BE2C (cell line): Measurements from ENCODE around the gene SRPRB.

Source experiments
- DNase-seq: peaks from one replicate; pipeline ENCODE4 v3.0.0-alpha.2; 2020
- H3K27me3 ChIP-seq: fragments of 250-450 bp; sonication (Bioruptor Pico); 2 replicates; pipeline ENCODE4 v1.5.1; 2020; ENCODE audit warnings: mild to moderate bottlenecking
- H3K36me3 ChIP-seq: fragments of 250-450 bp; sonication (Bioruptor Pico); 2 replicates; pipeline ENCODE4 v1.5.1; 2020; ENCODE audit warnings: mild to moderate bottlenecking
- H3K4me1 ChIP-seq: fragments of 250-450 bp; sonication (Bioruptor Pico); 2 replicates; pipeline ENCODE4 v1.5.1; 2020
- H3K4me3 ChIP-seq: 2 replicates; pipeline ENCODE4 v1.5.1; 2011; ENCODE audit warnings: low read depth, low read length
- H3K9me3 ChIP-seq: fragments of 250-450 bp; sonication (Bioruptor Pico); 2 replicates; pipeline ENCODE4 v1.5.1; 2020
- TF ChIP-seq, protein P1 (sequence below): IDR thresholded peaks from 2 replicates; pipeline ENCODE4 v1.5.1; 2012; ENCODE audit warnings: mild to moderate bottlenecking, low read depth, low read length

Gene SRPRB

DNA sequence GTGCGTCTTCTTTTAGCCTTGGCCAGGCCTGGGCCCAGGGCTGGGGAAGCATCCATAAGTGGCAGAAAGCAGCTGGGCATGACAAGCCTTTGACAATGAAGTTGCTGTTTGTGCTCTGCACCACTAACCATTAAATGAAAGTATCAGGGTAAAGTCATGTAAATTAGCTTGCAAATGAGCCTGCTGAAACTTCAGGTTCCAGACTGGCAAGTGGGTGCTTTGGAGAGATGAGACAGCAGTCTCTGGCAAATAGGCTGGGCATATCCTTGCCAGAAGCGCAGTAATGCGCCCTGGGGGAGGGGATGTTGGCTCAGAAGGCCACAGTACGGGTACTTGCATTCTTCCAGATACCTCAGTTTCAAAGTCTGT is 49.4 kb downstream of the SRPRB start:
- TF ChIP-seq, protein P1, sequence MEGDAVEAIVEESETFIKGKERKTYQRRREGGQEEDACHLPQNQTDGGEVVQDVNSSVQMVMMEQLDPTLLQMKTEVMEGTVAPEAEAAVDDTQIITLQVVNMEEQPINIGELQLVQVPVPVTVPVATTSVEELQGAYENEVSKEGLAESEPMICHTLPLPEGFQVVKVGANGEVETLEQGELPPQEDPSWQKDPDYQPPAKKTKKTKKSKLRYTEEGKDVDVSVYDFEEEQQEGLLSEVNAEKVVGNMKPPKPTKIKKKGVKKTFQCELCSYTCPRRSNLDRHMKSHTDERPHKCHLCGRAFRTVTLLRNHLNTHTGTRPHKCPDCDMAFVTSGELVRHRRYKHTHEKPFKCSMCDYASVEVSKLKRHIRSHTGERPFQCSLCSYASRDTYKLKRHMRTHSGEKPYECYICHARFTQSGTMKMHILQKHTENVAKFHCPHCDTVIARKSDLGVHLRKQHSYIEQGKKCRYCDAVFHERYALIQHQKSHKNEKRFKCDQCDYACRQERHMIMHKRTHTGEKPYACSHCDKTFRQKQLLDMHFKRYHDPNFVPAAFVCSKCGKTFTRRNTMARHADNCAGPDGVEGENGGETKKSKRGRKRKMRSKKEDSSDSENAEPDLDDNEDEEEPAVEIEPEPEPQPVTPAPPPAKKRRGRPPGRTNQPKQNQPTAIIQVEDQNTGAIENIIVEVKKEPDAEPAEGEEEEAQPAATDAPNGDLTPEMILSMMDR: no peak
- no peaks in the 10 kb centered on the region for H3K4me1 ChIP-seq

DNA sequence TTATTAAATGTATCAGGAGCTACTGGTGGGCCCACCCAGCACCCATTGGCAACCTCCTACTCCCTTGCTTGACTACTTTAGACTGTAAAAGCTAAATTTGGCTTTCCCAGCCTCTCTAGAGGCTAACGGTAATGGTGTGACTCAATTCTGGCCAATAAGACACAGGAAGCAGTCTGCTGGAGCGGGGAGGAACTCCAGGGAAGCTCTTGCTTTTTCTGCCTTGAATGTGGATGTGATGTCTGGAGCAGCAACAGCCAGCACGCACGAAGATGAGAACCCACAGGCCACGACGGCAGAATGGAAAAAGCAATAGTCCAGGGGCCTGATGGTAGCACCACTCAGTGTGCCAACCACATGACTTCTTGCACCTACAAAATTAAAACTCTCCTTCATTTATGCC is 50.2 kb downstream of the SRPRB start:
- Histone ChIP-seq H3K4me3 (no peak overlapping the region), H3K36me3 (no peaks in the 10 kb centered on the region), H3K27me3 (no peaks in the 10 kb centered on the region), H3K9me3 (no peaks in the 10 kb centered on the region; the same call in 1 of the 2 replicates), H3K4me1 (no peaks in the 10 kb centered on the region)
- TF ChIP-seq, protein P1: no peak
- no peak for DNase-seq

More for the DNA sequence above, 49.4 kb downstream of the SRPRB start:
- Histone ChIP-seq H3K9me3 (no peaks in the 10 kb centered on the region; the same call in 1 of the 2 replicates), H3K36me3 (no peaks in the 10 kb centered on the region), H3K27me3 (no peaks in the 10 kb centered on the region), H3K4me3 (no peak overlapping the region)
- DNase-seq: no peak

DNA sequence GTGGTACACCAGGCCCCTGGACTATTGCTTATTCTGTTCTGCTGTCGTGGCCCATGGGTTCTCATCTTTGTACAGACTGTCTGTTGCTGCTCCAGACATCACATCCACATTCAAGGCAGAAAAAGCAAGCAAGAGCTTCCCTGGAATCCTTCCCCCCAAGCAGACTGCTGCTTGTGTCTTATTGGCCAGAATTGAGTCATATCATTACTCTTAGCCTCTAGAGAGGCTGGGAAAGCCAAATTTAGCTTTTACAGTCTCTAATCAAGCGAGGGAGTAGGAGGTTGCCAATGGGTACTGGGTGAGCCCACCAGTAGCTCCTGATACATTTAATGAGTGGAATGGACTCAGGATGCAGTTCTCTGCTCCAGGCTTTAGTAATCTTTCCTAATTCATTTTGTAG is 50.7 kb downstream of the SRPRB start:
- TF ChIP-seq, protein P1: no peak
- Histone ChIP-seq H3K36me3 (no peaks in the 10 kb centered on the region), H3K27me3 (no peaks in the 10 kb centered on the region), H3K4me1 (no peaks in the 10 kb centered on the region), H3K4me3 (no peak overlapping the region), H3K9me3 (no peaks in the 10 kb centered on the region; the same call in 1 of the 2 replicates)
- no peak for DNase-seq

DNA sequence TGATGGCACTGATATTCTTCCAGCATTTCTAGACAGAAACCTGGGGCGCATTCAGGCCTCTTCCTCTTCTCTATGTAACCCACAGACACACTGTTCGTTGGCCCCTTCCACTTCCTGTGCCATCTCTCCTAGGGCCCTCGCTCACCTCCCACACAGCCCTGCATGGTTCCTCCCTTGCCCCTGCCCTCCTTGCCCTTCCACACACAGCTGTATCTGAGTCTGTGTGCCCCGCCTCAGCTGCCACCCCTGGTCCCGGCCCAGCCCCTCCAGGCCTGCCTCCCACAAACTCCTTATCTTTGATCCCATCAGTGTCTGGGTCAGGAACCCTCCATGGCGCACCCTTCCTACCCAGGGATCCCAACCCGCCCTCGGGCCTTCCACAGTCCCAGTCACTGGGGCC is 52.2 kb downstream of the SRPRB start:
- H3K4me1 ChIP-seq: no peaks in the 10 kb centered on the region
- H3K9me3 ChIP-seq: no peaks in the 10 kb centered on the region; the same call in 1 of the 2 replicates
- TF ChIP-seq, protein P1: no peak
- H3K4me3 ChIP-seq: no peak overlapping the region
- H3K27me3 ChIP-seq: no peaks in the 10 kb centered on the region
- DNase-seq: no peak
- no peaks in the 10 kb centered on the region for H3K36me3 ChIP-seq

DNA sequence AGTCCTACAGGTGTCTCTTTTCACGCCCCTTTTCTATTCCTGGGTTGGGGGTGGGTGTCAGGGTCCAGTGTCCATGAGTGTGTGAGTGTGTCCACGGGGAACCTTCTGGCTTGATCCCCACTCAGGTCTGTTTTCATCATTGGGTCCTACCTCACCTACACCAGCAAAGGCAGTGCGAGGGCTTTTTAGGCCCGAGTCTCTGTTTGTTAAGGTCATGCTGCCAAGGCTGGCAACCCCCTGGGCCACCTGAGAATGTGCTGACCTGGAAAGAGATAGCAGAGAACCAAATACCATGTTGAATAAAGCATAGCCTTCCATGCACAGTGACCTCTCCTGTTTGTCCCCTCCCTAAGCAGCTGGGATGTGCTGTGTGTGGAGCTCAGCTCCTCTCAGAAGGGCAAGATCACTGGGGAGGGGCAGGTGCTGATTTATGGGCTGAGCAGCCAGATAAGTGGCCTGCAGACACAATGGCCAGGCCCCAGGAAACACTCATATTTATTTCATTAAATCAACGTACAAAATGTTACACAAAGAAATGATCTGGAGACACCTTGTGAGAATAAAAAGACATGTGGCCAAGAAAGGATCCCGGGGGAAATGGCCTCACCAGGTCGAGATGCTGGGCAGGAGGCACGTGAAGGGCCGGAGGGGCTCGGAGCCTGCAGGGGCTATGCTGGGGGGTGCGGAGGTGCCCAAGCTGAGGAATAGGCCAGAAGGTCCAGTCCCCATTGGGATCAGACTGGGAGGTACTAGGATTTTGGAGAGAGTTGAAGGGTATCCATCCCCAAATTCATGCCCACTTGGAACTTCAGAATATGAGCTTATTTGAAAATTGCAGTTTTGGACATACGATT is 54.0 kb downstream of the SRPRB start:
- TF ChIP-seq, protein P1: no peak
- no peak for DNase-seq

DNA sequence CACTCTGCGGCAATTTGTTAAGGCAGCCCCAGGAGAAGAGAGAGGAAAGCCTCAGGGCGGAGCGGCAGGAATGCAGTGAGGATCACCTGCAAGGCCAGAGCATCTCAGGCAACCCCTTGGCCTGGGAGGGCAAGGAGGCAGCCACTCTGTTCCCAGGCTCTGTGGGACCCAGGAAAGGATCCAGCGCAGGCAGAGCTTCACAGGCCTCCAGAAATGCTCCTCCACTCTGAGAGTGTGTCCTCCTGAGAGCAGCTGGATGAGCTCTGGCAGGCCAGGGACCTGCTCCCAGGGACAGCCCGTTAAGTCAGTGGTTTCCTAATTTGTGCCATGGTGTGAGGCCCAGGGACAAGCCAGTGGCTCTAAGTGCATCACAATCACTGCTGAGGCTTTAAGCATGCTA is 54.9 kb downstream of the SRPRB start:
- H3K36me3 ChIP-seq: no peaks in the 10 kb centered on the region
- H3K27me3 ChIP-seq: no peaks in the 10 kb centered on the region
- TF ChIP-seq, protein P1: no peak
- H3K4me1 ChIP-seq: no peaks in the 10 kb centered on the region
- no peak overlapping the region for H3K4me3 ChIP-seq
- DNase-seq: no peak
- no peaks in the 10 kb centered on the region; the same call in 1 of the 2 replicates for H3K9me3 ChIP-seq

More for the DNA sequence above, 54.0 kb downstream of the SRPRB start:
- no peaks in the 10 kb centered on the region; the same call in 1 of the 2 replicates for H3K9me3 ChIP-seq
- no peaks in the 10 kb centered on the region for H3K36me3 ChIP-seq
- H3K4me3 ChIP-seq: no peak overlapping the region
- no peaks in the 10 kb centered on the region for H3K27me3 ChIP-seq
- H3K4me1 ChIP-seq: no peaks in the 10 kb centered on the region
